Suppressor macrophage treated with lipopolysaccharide for 1 hour (primary cell): ENCODE measurements around the gene SOX18.

ENCODE experiments used
- DNase-seq, 3 donors: peaks; one replicate each; pipeline ENCODE4 v3.0.0-alpha.2; 2020 to 2022

SOX18 gene

DNA sequence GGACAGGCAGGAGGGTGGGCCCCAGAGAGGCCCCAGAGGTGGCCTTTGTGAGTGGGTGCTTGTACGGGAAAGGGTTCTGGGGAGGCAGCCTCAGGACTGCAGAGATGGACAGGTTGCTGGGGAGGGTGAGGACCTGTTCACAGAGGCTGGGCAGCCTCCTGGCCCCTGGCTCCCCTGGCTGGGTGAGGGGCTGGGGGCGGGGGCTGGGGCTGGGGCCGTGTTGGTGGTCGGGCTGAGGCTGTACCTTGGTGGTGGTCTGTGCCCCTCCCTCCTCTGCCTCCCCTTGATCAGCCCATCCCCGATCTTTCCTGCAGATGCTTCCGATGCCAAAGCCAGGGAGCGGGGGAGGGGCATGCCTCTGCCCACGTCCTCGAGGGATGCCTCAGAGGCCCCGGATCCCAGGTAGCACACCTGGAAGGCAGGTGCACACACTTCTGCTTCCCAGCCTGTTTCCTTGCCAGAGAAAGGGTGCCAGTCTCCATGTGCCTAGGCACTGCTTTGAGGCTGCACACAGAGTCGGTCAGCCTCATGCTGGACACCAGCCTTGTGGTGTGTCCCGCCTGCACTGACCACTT is 18.4 kb upstream of the SOX18 start:
- DNase-seq: no peak

DNA sequence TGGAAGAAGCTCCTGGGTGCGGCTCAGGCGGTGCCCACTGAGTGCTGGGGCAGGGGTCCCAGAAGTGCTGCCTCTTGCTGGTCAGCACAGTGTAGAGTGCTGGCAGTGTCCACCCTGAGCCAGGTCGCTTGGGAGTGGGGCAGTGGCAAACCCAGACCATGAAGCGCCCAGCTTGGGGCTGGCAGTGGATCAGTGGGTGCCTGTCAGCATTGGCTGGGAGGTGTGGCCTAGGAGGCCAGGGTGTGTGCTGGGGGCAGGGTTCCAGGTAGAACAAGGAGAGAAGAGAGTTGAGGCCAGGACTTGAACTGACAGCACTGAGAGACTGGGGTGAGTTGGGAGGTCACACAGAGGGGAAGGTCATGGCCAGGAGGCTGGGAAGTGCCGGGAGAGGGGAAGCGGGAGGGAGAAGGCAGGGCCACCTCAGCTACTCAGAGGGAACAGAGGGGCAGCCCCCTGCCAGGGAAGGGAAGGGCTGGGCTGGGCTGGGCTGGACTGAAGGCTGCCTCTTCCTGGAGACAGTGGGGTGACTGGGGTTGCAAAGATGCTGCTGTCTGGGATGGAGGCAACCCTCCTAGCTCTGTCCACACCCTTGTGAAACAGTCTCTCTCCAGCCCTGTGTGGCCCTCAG is 17.7 kb upstream of the SOX18 start:
- peak in 1 of 3 donors; percentile 25 for DNase-seq

DNA sequence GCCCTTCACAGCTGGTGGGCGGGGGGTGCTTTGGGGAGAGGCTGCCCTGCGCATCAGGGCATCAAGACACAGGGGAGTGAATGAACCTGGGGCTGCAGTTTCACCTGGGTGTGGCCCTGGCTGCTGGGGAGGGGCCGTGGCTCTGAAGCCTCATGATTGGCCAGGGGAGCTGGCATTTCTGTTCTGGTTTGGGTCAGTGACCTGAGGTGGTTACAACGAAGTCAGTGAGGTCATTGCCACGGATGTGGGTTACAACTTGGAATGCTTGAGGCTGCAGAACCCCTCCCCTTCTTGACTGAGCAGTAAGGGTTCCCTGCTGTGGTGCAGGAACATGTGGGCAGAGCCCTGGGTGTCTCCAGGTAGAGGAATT is 16.5 kb upstream of the SOX18 start:
- DNase-seq: peak in 1 of 3 donors; percentile 57

DNA sequence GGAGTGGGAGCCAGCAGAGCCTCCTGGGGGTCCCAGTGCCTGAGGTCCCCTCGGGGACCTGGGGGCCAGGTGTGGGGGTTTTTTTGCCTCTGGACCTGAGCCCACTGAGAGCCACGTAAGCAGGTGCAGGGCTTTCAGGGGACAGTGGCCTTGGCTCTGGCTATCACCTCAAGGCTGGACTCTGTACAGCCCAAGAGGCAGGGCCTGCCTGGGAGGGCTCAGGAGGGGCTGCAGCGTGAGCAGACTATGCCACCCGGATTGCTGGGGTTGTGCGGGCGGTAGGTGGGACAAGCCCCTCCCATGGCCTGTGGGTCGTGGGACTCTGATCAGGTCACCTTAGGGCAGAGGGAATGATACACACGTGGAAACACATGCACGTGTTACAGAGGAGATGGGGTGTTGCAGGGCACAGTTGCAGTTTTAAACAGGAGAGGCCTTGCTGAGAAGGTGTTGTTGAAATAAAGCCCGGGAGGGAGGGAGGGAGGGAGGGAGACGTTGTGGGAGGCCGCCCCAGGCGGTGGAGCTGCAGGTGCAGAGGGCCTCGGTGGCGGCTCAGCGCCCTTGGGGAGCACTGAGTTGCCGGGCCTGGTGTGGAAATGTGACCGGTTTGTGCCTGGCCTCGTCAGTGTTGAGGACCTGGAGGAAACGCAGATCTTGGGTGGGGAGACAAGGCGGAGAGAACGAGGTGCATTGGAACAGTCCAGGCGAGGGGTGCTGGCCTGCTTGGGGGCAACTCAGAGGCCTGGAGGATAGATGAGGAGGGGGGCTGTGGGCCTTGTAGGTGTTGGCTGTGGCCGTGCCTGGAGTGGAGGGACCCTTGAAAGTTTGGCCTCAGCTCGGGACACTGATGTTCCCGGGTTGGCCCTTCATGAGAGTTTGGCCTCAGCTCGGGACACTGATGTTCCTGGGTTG is 15.9 kb upstream of the SOX18 start:
- DNase-seq: no peak

DNA sequence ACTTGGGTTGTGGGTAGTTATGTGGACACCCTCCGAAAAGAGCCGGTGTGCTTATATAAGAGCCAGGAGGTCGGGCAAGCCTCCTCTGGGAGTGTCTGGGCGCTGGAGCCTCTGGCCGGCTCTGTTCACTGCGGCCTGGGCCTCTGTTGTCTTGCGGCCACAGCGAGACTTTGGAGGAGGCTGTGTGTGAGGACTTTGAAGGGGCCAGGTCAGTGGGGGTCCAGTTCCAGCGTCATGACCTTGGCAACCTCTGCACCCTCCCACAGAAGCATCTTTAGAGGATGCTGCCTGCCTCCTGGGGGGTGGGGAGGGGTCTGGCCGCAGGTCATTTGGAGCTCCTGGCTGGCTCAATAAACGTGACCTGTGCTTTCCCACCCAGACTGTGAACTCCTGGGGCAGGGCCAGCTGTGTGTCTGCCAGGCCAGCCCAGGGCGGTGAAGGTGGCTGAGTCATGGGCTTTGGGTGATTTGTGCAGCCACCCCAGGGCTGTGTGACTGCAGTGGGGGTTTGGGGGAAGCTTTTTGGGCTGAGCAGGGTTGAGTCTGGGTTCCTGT is 14.8 kb upstream of the SOX18 start:
- peak in 1 of 3 donors; percentile 38 for DNase-seq

DNA sequence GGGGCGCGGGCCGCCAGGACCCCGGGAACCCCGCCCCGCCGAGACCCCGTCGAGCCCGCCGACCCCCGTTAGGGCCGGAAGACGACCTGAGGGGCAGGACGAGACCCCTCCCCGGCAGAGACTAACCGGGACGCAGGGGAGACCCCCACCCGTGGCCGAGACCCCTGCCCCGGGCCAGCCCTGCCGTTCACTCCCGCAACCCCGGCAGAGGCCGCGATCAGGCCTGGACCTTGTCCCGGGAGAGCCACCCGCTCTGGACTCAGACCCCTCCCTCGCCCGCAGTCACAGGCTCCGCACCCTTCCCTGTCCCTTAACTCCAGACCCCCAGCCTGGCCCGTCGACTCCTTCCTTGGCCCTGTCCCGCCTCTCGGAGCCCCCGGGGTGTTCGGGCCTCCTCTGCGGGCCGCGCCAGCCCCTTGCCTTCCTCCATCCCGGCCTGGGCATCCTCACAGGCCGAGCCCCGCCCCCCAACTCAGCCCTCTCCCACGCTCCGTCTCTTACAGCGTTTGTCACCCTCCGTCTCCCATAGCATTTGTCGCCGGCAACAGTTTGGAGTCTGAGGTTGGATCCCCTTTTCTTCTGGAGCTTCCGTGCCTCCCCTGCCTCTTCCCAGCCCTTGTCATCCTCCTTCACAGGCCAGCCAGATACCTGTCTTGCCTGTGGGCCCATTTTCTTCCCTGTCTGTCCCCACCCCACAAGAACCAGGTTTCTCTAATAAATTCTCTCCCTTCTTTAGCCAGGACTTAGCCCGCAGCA is 14.1 kb upstream of the SOX18 start:
- DNase-seq: peak; percentile 72 to 84 (median 77)

DNA sequence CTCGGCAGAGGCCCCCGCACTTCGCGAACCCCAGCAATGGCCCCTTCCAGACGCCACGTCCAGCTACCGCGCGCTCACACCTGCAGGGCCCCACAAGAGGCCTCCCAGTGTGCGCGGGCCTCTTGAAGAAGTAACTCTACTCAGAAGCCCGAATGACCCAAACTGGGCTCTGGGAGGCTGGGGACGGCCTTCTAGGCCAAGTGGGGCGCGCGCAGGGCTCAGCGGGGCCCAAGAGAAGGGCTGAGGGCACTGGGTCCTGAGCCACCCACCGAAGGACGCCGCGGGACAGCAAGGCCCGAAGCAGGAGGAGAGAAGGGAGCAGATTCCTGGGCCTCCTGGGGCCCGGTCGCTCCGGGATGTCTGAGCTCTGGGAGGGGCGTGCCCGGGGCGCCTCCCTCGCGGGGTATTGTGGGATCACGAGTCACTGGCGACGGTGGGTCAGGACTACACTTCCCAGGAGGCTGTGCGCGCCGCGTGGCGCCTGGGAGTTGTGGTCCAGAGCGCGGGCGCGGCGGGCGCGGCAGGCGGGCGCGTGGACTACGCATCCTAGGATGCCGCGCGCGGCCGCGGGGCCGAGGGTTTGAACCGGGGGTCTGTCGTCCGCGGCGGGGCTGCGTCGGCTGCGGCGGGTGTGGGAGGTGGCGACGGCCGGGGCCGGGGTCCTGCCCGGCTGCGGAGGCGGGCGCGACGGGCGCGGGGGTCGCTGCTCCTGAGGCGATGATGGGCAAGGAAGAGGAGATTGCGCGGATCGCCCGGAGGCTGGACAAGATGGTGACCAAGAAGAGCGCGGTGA is 13.4 kb upstream of the SOX18 start, which contains the start of gene TCEA2:
Gene TCEA2, plus strand, starts transcription at position 603 of the 793 bp plus-strand sequence. Its CDS starts 115 bp downstream, at position 718.
- peak; percentile 94 to 98 (median 97) for DNase-seq

DNA sequence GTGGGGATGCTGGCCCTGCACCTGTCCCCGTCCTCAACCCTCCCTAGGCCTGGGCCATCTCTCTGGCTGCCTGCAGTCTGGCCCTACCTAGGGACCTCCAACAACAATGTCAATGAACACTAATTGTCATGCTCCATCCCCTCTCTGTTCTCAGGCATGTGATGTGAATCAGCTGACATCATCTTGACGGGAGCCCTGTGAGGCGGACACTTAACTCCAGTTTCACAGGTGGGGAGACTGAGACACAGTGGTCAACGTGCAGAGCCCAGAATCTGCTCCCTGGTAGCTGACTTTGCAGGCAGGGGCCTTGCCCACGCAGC is 12.8 kb upstream of the SOX18 start:
- DNase-seq: no peak

DNA sequence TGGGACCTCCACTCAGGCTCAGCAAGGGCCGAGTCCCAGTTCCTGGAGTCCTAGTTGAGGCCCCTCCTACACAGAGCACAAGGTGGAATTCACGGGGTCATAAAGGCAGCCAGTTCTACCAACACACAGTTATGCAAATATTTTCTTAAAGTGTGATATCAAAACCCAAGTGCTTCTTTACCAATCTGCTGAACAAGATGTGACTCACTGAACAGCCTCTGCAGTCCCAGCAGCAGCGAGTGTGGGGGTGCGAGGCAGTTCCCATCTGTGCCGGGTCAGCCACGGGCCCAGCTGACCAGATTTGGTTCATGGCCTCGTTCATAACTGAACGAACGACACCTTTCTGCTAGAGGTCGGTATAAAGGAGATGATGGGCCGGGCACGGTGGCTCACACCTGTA is 9.1 kb upstream of the SOX18 start:
- DNase-seq: peak in 1 of 3 donors; percentile 52

DNA sequence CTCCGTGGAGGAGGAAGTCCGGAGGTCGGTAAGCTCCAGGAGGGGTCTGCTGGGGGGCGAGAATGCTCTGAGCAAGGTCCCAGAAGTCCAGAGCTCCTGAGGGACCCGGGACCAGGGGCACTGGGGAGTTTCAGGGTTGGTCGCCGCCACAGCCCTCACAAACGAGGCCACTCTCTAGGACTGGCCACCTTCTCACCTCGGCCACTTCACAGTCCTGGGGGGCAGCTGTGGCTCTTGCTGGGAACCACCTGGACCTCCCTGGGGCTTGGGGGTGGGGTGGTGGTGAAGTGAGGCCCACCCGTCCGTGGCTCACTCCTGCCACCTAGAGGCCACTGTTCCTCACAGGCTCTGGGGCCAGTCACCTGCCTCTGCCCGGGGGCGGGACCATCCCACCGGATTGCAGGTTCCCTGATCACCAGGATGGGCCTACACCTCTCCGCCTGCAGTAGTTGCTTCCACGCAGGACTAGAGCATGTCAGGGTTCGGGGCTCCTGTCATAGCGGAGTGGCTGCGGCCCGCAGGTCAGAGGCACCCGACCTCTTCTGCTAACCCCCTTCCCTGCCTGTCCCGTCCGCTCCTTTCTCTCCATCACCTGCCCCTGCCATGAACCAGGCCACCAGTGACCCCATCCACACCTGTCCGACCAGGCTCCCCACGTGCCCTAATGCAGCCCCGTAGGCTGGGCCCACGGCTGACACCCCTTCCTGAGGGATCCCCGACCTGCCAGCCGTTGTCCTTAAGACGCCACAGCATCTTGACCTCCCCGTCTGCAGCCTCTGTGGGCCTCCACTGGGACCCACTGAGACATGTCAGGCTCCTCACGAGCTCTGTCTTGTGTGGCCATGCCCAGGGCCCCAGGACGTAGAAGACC is 8.4 kb upstream of the SOX18 start:
- DNase-seq: peak; percentile 64 to 86 (median 69)

DNA sequence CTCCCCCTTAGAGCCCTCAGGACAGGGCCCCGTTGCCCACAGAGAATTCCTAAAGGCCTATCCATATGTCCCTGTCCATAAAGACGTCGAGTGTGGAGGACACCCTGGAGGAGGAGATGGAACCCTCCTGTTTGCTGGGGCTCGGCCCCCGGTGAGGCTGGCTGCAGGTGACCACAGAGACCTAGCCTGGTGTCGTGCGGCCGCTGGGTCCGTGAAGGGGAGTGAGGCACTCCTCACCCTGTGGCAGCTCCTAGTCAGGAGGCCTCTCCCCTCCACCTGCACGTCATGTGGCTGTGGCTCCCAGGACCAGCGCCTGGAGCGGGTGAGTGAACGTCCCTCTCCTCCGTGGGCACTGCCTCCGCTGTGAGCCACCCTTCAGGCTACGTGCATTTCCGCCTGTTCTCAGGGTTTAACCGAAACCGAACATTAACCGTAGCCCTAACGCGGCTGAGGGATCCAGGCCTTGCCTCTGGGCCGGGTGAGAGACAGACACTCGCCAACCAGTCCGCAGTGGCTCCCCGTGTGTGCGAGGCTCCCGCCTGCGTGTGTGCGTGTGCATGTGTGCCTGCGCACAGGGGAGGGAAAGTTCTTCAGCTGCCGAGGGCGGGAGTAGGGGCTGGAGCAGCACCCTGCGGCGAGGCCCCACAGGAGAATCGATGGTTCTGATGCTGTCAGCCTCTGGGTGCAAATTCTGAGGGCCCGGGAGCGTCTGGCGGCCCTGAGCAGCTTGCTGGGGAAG is 7.6 kb upstream of the SOX18 start:
- DNase-seq: no peak

DNA sequence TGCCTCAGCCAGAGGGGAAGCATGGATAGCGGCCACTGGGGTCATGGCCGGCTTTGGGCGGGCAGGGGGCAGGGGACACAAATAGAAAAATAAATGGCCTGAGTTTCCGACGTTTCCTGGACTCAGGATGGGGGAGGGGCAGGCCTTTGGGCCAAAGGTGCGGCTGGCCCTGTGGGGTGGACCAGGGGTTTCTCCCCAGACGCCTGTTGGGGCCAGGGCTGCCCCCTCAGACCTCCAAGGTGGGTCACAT is 7.1 kb upstream of the SOX18 start:
- no peak for DNase-seq

DNA sequence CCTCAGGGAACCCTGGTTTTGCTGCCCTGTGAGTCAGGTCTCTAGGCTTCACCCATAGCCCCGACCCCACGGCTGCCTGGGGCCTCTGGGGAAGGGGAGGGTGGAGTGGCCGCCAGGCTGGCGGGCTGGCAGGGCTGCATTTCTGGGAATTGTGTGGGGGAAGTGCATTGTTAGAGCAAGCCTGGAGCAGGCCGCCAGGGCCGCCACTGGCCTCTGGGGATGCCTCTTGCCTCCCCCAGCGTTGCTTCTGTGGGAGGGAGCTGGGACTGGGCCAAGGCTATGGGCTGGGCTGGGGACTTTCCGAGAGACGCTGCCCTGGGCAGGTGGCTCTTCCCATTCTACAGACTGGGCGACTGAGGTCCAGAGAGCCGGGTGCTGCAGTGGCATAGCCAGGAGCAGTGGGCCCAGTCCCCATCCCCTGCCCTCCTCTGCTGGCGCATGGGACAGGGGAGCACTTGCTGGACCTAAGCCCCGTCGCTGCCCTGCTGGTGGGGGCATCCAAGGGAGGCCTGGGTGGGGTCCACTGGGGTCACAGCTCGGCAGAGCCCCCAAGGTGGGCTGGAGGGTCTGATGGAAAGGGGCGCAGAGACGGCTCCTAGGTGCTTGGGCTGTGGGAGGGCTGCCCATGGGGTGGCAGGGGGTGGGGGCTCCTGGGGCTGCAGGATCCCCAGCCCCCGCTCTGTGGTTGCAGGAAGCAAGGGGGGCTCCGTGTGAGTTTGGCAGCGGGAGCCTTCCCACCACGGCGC is 6.6 kb upstream of the SOX18 start:
- DNase-seq: no peak

DNA sequence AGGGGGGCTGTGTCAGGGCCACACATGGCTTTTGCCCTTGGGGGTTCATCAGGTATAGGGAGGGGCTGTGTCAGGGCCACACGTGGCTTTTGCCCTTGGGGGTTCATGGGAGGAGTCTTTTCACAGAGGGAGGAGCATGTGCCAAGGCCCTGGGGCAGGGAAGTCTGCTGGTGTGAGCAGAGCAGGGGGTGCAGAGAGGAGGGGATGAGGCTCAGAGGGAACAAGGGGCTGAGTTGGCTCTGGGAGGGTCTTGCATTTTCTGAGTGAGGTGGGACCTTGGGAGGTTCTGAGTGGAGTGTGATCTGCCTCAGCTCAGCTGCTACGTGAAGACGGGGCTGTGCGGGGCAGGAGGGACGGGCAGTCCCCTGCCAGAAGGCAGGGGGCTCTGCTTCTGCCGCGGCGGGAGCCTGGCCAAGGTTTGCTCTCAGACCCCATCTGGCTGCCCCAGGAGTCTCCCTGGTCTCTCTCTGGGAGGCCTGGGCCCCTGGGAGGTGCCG is 6.0 kb upstream of the SOX18 start:
- no peak for DNase-seq

DNA sequence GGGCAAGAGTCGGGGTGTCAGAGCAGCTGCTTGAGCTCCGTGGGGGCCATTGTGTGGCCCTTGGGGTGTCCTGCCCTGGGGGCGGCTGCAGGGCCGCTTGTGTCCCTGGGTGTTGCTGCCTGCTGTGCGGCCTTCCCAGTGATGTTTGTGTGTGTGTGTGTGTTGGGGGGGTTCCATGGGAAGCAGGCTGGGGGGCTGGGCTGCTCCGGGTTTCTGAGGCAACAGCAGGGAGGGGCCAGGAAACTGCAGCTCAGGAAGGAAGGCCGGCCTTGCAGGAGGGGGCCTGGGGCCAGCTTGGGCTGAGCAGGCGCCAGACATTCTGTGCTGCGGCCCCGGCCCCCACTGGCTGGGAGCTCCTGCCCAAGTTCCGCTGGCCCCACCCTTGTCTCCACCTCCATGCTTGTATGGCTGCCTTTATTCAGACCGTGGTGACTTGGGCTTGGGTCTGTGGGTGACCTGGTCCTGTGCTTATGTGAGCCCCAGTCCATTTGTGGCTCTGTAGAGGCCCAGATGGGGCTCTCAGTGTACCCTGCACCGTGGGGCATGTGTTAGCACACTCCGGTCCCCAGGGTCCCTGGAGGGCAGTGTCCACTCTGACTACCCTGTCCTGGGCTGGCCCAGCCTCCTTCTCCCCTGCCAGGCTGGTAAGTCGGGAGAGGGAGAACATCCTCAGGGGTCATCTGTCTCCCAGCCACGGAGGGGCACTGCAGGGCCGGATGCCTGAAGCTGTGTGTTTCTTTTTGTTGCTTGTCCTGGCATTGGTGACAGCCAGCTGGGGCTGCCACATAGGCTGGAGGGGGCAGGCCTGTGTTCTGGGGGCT is 4.6 kb upstream of the SOX18 start:
- peak in 2 of 3 donors; percentile 36 to 41 for DNase-seq

DNA sequence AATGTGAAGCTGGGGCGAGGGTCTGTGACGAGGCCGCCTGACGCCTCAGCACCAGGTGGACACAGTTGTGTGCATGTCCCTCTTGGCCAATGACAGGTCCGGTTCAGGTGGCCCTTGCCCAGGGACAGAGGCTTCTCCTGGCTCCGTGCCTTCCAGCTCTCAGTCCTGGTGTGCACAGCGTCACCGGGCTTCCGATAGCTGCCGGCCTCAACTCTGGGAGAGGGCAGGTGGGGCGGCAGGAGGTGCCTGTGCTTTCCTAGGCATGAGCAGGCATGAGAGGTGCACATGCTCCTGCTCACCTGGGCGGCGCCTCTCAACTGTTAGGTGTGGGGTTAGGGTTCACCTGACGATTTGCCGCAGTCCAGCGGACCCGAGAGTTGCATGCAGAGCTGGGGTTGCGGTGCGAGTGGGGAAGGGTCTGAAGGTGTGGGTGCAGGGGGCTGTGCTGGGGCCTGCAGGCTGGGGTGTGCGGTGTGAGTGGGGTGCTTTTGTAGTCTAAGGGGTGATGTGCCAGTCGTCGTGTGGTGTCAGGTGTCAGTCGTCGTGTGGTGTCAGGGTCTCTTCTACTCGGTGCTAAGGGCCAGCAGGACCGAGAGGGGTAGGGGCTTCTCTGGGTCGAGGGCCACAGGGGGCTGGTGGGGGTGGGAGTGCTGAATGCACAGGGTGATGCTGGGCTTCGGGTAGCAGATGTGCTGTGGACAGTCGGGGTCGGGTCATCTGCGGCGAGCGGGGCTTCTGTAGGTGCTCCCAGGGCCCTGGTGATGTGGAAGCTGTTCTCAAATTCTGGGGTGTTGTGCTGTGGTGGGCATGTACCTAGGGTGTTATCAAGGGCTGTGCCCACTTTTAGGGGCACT is 3.8 kb upstream of the SOX18 start:
- no peak for DNase-seq

DNA sequence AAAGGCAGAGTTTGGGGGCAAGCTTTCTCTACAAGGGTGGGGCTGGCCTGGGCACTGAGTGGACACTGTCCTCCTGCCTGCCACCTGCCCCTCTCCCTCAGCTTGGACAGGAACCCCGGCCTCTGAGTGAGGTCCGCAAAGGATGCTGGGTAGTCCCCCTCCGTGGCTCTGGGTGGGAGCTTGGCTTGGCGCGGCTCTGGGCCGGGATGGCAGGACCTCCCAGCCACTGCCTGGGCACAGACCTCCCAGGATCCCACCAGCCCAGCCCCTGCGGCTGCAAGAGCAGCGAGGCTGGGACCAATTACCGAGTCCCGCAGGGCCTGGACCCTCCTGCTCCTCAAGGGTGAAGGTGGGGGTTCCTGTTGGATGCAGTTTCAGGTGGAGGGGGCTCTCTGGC is 2.9 kb upstream of the SOX18 start:
- DNase-seq: no peak
